GM23248 (cell line): Measurements from ENCODE around the gene PKNOX2.

Source experiments
- EZH2 ChIP-seq: fragments of 200-600 bp; sonication (generic); IDR thresholded peaks from 2 replicates; pipeline ENCODE4 v1.6.1; 2018; ENCODE audit warnings: antibody characterized with exemption, mild to moderate bottlenecking; ENCODE audit not compliant: insufficient read depth, poor library complexity, severe bottlenecking
- EZH2phosphoT487 ChIP-seq: fragments of 200-600 bp; sonication (generic); IDR thresholded peaks from 2 replicates; pipeline ENCODE4 v1.6.1; 2018; ENCODE audit warnings: antibody characterized with exemption, moderate library complexity, mild to moderate bottlenecking, low read depth; ENCODE audit not compliant: insufficient read depth

GRCh38 chr11:125303186-125303585 lies 138.6 kb downstream of the PKNOX2 start:
- TF ChIP-seq EZH2 (no peak), EZH2phosphoT487 (no peak)
